ENCODE data around the gene GLI3.

GLI3 gene

GRCh38 chr7:41992881-41993867 lies 243.8 kb downstream of the GLI3 start:
- DNase-seq: no peak

GRCh38 chr7:41984888-41985287 lies 252.1 kb downstream of the GLI3 start:
- no peak for DNase-seq

GRCh38 chr7:41981046-41982040 lies 255.7 kb downstream of the GLI3 start:
- DNase-seq: no peak

GRCh38 chr7:41979834-41980307 lies 257.1 kb downstream of the GLI3 start:
- no peak for DNase-seq

- DNase-seq: no peak
These were observed 258.2 kb downstream of the GLI3 start for GRCh38 chr7:41978858-41979257.

- no peak for DNase-seq
These were observed 259.3 kb downstream of the GLI3 start for GRCh38 chr7:41977661-41978060.

- DNase-seq: no peak
These were observed 259.8 kb downstream of the GLI3 start for GRCh38 chr7:41977151-41977651.

GRCh38 chr7:41976411-41976810 lies 260.6 kb downstream of the GLI3 start:
- no peak for DNase-seq

GRCh38 chr7:41975849-41976248 lies 261.2 kb downstream of the GLI3 start:
- no peak for DNase-seq

- DNase-seq: no peak
These were observed 262.0 kb downstream of the GLI3 start for GRCh38 chr7:41974870-41975557.

GRCh38 chr7:41973202-41973730 lies 263.7 kb downstream of the GLI3 start:
- DNase-seq: no peak

GRCh38 chr7:41972776-41973175 lies 264.2 kb downstream of the GLI3 start:
- no peak for DNase-seq

- DNase-seq: no peak
These were observed 264.7 kb downstream of the GLI3 start for GRCh38 chr7:41972270-41972669.

GRCh38 chr7:41971640-41972187 lies 265.3 kb downstream of the GLI3 start:
- DNase-seq: no peak

GRCh38 chr7:41970941-41971340 lies 266.1 kb downstream of the GLI3 start:
- no peak for DNase-seq

- no peak for DNase-seq
These were observed 267.4 kb downstream of the GLI3 start for GRCh38 chr7:41969561-41970105.

GRCh38 chr7:41967156-41967555 lies 269.9 kb downstream of the GLI3 start:
- DNase-seq: no peak

- DNase-seq: no peak
These were observed 271.0 kb downstream of the GLI3 start for GRCh38 chr7:41965951-41966505.

GRCh38 chr7:41964849-41965745 lies 271.9 kb downstream of the GLI3 start:
- DNase-seq: no peak

- no peak for DNase-seq
These were observed 272.7 kb downstream of the GLI3 start for GRCh38 chr7:41964183-41964753.

All from stimulated activated CD4-positive, alpha-beta T cell treated with anti-CD3 and anti-CD28 coated beads, Interleukin-4, amount 100 ng/mL, for 4 hours (primary cell).